Type B pancreatic cell (in vitro differentiated cells): ENCODE data around the gene ASCL5. TPM values are rescaled to one million over a fixed set of nuclear protein-coding genes. Genes with fewer than 3 reads are reported as not detected.
A peak's percentile ranks its signal among the peaks of the same experiment; 100 is the strongest.

ENCODE experiments used
- DNase-seq: peaks from one replicate; pipeline ENCODE4 v3.0.0; 2021; ENCODE audit warnings: mixed read lengths; ENCODE audit not compliant: unreplicated experiment; ENCODE audit errors: extremely low spot score
- H3K27ac Mint-ChIP-seq: 2 replicates; pipeline ENCODE4 v1.8.0; 2021; ENCODE audit warnings: mild to moderate bottlenecking, mixed read lengths
- H3K27me3 Mint-ChIP-seq: 2 replicates; pipeline ENCODE4 v1.8.0; 2021; ENCODE audit warnings: mixed read lengths
- H3K36me3 Mint-ChIP-seq: 2 replicates; pipeline ENCODE4 v1.8.0; 2021; ENCODE audit warnings: mixed read lengths
- H3K4me1 Mint-ChIP-seq: one replicate; pipeline ENCODE4 v1.8.0; 2021; ENCODE audit warnings: mixed read lengths; ENCODE audit not compliant: unreplicated experiment
- H3K4me3 Mint-ChIP-seq: 2 replicates; pipeline ENCODE4 v1.8.0; 2021; ENCODE audit warnings: mild to moderate bottlenecking, mixed read lengths
- H3K9me3 Mint-ChIP-seq: 2 replicates; pipeline ENCODE4 v1.8.0; 2021; ENCODE audit warnings: mixed read lengths
- total RNA-seq: library from RNA; stranded (reverse); gene quantifications from 2 replicates; pipeline ENCODE4 v1.2.1, GENCODE V29; 2021; ENCODE audit warnings: low replicate concordance
- TF ChIP-seq, protein P1 (sequence below): fragments of 200-600 bp; sonication (generic); conservative IDR thresholded peaks from 2 replicates; pipeline ENCODE4 v1.5.0; 2021; ENCODE audit warnings: antibody characterized with exemption, mild to moderate bottlenecking

The ASCL5 gene
- total RNA-seq, 1 donor from 2014 or later: not detected

DNA sequence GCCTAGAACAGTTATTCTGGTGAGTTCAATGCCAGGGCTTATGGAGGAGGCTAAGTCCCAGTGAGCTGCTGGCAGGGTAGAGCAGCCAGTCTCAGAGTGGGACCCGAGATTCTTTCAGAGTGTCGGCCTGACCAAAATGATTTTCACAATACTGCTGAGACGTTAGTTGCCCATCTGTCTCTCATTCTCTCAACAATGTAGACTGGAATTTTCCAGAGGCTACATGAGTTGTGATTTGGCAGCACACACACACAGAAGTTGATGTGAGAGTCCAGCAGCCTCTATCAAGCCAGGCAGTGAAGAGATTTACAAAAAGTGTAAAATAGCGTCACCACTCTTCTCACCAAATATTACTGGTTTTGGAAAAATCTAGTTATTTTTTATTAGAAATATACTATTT lies 36.4 kb downstream of the ASCL5 start:
- no peak for DNase-seq
- H3K4me1 Mint-ChIP-seq: peaks cover 13% of the 10 kb centered on the region
- peaks cover 3% of the 10 kb centered on the region for H3K27me3 Mint-ChIP-seq
- H3K27ac Mint-ChIP-seq: no peak overlapping the region
- H3K4me3 Mint-ChIP-seq: no peak overlapping the region
- H3K9me3 Mint-ChIP-seq: no peaks in the 10 kb centered on the region
- H3K36me3 Mint-ChIP-seq: no peaks in the 10 kb centered on the region
- TF ChIP-seq, protein P1, sequence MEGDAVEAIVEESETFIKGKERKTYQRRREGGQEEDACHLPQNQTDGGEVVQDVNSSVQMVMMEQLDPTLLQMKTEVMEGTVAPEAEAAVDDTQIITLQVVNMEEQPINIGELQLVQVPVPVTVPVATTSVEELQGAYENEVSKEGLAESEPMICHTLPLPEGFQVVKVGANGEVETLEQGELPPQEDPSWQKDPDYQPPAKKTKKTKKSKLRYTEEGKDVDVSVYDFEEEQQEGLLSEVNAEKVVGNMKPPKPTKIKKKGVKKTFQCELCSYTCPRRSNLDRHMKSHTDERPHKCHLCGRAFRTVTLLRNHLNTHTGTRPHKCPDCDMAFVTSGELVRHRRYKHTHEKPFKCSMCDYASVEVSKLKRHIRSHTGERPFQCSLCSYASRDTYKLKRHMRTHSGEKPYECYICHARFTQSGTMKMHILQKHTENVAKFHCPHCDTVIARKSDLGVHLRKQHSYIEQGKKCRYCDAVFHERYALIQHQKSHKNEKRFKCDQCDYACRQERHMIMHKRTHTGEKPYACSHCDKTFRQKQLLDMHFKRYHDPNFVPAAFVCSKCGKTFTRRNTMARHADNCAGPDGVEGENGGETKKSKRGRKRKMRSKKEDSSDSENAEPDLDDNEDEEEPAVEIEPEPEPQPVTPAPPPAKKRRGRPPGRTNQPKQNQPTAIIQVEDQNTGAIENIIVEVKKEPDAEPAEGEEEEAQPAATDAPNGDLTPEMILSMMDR: no peak

DNA sequence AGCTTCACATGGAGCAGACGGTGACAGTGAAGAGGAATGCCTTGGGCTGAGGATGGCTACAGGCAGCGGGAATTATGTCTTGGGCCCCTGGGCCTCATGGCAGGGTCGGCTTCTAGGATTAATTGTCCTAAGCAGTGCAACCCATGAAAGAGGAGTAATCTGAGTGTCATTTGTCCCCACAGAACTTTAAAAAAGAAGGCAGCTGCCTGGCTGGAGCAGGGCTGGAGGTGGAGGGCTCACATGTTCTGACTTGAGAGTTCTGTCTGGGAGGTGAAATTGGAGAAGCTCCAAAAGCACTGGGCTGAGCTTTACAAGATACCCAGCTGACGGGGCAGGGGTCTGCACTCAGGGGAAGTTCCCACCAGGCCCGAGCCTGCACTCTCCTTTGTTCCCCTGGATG lies 37.4 kb downstream of the ASCL5 start:
- TF ChIP-seq, protein P1: no peak

DNA sequence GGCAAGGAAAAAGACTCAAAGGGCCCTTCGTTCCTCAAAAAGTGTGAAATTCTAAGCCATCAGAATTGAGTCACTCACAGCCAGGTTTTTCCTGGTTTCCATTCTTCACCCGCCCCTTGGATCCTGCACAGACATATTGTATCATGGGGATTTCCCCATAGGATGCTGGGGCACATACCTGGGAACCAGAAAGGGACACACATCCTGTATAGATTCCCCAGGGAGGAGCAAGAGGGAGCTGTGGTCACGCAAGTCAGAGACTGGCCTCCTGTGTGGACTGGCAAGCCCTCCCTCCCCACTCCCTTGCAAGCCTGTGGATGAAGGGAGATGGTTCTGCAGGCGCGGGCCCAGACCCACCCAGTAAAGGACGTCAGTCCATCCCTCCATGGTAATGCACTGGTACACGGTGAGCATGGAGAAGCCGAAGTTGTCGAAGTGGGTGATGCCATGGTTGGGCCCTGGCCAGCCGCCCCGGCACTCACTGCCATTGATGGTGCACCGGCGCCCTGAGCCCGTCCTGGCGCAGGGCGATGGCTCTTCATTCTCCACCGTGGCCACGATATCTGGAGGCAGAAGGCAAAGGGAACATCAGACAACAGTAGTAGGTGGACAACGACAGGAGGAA lies 38.0 kb downstream of the ASCL5 start:
- H3K9me3 Mint-ChIP-seq: no peaks in the 10 kb centered on the region
- no peaks in the 10 kb centered on the region for H3K36me3 Mint-ChIP-seq
- H3K4me1 Mint-ChIP-seq: peaks cover 26% of the 10 kb centered on the region

More for the DNA sequence above, 37.4 kb downstream of the ASCL5 start:
- peaks cover 20% of the 10 kb centered on the region for H3K4me1 Mint-ChIP-seq
- H3K4me3 Mint-ChIP-seq: no peak overlapping the region
- no peaks in the 10 kb centered on the region for H3K9me3 Mint-ChIP-seq
- no peaks in the 10 kb centered on the region for H3K36me3 Mint-ChIP-seq
- peak overlapping the region; percentile 17 for H3K27ac Mint-ChIP-seq
- DNase-seq: no peak
- peaks cover 3% of the 10 kb centered on the region for H3K27me3 Mint-ChIP-seq

DNA sequence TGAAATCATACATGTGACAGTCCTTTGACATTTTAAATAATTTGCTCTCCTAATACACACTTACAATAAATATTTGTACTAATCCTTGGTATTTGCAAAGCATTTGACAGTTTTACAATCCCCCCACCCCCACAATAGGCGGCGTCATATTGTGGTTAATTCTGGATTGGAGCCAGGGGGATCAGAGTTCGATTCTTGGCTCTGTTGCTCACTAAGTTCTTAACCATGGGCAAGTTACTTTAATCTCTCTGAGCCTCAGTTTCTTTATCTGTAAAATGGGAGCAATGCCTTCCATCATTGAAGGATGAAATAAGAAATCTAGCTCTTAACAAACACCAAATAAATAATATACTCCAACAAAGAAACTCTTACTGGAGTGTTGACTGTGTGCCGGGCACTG lies 38.6 kb downstream of the ASCL5 start:
- Mint-ChIP-seq H3K36me3 (no peaks in the 10 kb centered on the region), H3K27me3 (peaks cover 3% of the 10 kb centered on the region), H3K9me3 (no peaks in the 10 kb centered on the region), H3K4me1 (peaks cover 29% of the 10 kb centered on the region), H3K27ac (no peak overlapping the region), H3K4me3 (no peak overlapping the region)
- no peak for DNase-seq
- TF ChIP-seq, protein P1: no peak

More for the DNA sequence above, 38.0 kb downstream of the ASCL5 start:
- no peak for DNase-seq
- H3K27ac Mint-ChIP-seq: peak overlapping the region; percentile 17
- peaks cover 3% of the 10 kb centered on the region for H3K27me3 Mint-ChIP-seq
- TF ChIP-seq, protein P1: no peak
- no peak overlapping the region for H3K4me3 Mint-ChIP-seq

DNA sequence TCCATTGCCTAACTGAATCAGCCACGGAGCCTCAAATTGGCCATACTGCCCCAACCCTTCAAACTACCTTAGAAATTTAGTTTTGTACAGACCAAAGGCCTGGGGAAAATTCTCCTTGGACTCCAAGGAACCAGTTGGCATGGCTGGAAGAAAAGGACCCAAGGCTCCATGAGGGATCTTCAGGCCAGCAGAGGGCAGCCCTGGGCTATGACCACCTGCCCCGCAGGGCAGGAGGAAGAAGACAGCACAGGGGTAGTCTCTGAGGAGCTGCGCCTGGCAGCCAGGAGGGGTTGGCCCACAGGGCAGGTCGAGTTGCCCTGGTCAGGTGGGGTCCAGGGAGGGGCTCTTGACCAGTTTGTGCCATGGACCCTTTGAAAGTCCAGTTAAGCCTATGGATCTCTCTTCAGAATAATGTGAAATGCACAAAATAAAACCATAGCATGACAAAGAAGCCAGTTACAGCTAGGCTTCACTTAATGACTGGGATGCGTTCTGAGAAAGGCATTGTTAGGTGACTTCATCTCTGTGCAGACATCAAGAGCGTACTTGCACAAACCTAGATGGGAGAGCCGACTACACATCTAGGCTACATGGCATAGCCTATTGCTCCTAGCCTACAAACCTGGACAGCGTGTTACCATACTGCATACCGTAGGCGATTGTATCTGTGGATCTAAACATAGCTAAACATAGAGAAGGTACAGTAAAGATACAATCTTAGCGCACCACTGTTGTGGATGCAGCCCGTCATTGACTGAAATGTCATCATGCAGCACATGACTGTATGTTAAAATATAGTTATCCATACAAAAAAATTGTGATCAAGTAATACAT lies 40.9 kb downstream of the ASCL5 start:
- Mint-ChIP-seq H3K9me3 (no peaks in the 10 kb centered on the region), H3K27me3 (peaks cover 3% of the 10 kb centered on the region), H3K36me3 (no peaks in the 10 kb centered on the region), H3K4me3 (no peak overlapping the region), H3K4me1 (peaks cover 29% of the 10 kb centered on the region), H3K27ac (no peak overlapping the region)
- TF ChIP-seq, protein P1: peak; percentile 65
- no peak for DNase-seq
